OCI-LY3 (cell line): ENCODE measurements around the gene LITAF.
"Not testable (repeated sequence)": the region's sequence is repeated elsewhere in the genome, so short reads cannot be mapped to it uniquely, and the experiment has no call there.

ENCODE experiments used
- H2AFZ ChIP-seq: fragments of 200-600, 300-600 bp; shearing (Covaris generic); 2 replicates; pipeline ENCODE4 v1.6.0; 2014; ENCODE audit warnings: antibody characterized with exemption, low read depth, low read length
- H3K27ac ChIP-seq: fragments of 200-600, 300-600 bp; sonication (generic); 2 replicates; pipeline ENCODE4 v1.5.1; 2014; ENCODE audit warnings: mild to moderate bottlenecking, low read length, moderate library complexity, mixed read lengths
- H3K27me3 ChIP-seq: fragments of 200-600, 300-600 bp; sonication (generic); 2 replicates; pipeline ENCODE4 v1.6.1; 2014; ENCODE audit warnings: low read depth, low read length, mixed read lengths
- H3K36me3 ChIP-seq: fragments of 200-600, 300-600 bp; sonication (generic); replicated peaks from 2 replicates; pipeline ENCODE3; 2014; ENCODE audit warnings: low read depth, low read length, mixed read lengths
- H3K4me1 ChIP-seq: fragments of 300-600, 200-600 bp; sonication (generic); 2 replicates; pipeline ENCODE4 v1.6.1; 2014; ENCODE audit warnings: low read length, mixed read lengths
- H3K4me2 ChIP-seq: fragments of 200-600, 300-600 bp; sonication (generic); 2 replicates; pipeline ENCODE4 v1.6.1; 2014; ENCODE audit warnings: low read length, mixed read lengths
- H3K4me3 ChIP-seq: fragments of 300-600, 200-600 bp; sonication (generic); 2 replicates; pipeline ENCODE4 v1.5.1; 2014; ENCODE audit warnings: antibody characterized with exemption, mild to moderate bottlenecking, low read length, moderate library complexity
- H3K79me2 ChIP-seq: fragments of 300-600, 200-600 bp; shearing (Covaris generic); 2 replicates; pipeline ENCODE4 v1.6.1; 2014; ENCODE audit warnings: mild to moderate bottlenecking, low read length, mixed read lengths
- H3K9ac ChIP-seq: fragments of 300-600, 200-600 bp; shearing (Covaris generic); 2 replicates; pipeline ENCODE4 v1.6.0; 2014; ENCODE audit warnings: mild to moderate bottlenecking, low read length, moderate library complexity
- H3K9me3 ChIP-seq: fragments of 200-600, 300-600 bp; shearing (Covaris generic); 2 replicates; pipeline ENCODE4 v1.6.1; 2014; ENCODE audit warnings: low read length, mixed read lengths; ENCODE audit not compliant: insufficient read depth
- H4K20me1 ChIP-seq: fragments of 200-600, 300-600 bp; sonication (generic); 2 replicates; pipeline ENCODE4 v1.6.1; 2016; ENCODE audit warnings: low read length, mixed read lengths; ENCODE audit not compliant: insufficient read depth
- EZH2phosphoT487 ChIP-seq: fragments of 200-600 bp; shearing (Covaris generic); IDR thresholded peaks from 2 replicates; pipeline ENCODE4 v1.6.1; 2018; ENCODE audit warnings: antibody characterized with exemption, mixed run types, low read depth
- TF ChIP-seq, protein P1 (sequence below): fragments of 200-600, 300-600 bp; sonication (generic); IDR thresholded peaks from 2 replicates; pipeline ENCODE4 v1.5.1; 2014; ENCODE audit warnings: antibody characterized with exemption, low read length, low read depth

The LITAF gene

GRCh38 chr16:11597235-11598095 lies 10.7 kb upstream of the LITAF start:
- no peaks in the 10 kb centered on the region for H3K4me1 ChIP-seq
- H3K9ac ChIP-seq = no peak overlapping the region
- no peaks in the 10 kb centered on the region for H3K27me3 ChIP-seq
- H3K9me3 ChIP-seq = no peaks in the 10 kb centered on the region
- no peaks in the 10 kb centered on the region for H3K79me2 ChIP-seq
- no peaks in the 10 kb centered on the region for H4K20me1 ChIP-seq
- no peak overlapping the region for H3K4me2 ChIP-seq
- H3K4me3 ChIP-seq = no peak overlapping the region
- no peak overlapping the region for H2AFZ ChIP-seq
- no peaks in the 10 kb centered on the region for H3K36me3 ChIP-seq
- TF ChIP-seq, protein P1, sequence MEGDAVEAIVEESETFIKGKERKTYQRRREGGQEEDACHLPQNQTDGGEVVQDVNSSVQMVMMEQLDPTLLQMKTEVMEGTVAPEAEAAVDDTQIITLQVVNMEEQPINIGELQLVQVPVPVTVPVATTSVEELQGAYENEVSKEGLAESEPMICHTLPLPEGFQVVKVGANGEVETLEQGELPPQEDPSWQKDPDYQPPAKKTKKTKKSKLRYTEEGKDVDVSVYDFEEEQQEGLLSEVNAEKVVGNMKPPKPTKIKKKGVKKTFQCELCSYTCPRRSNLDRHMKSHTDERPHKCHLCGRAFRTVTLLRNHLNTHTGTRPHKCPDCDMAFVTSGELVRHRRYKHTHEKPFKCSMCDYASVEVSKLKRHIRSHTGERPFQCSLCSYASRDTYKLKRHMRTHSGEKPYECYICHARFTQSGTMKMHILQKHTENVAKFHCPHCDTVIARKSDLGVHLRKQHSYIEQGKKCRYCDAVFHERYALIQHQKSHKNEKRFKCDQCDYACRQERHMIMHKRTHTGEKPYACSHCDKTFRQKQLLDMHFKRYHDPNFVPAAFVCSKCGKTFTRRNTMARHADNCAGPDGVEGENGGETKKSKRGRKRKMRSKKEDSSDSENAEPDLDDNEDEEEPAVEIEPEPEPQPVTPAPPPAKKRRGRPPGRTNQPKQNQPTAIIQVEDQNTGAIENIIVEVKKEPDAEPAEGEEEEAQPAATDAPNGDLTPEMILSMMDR = no peak
- TF ChIP-seq EZH2phosphoT487 = no peak
- H3K27ac ChIP-seq = no peak overlapping the region

GRCh38 chr16:11596572-11597226 lies 10.0 kb upstream of the LITAF start:
- Histone ChIP-seq H3K9ac (no peak overlapping the region), H4K20me1 (no peaks in the 10 kb centered on the region), H3K79me2 (no peaks in the 10 kb centered on the region), H3K27ac (no peak overlapping the region), H3K4me3 (no peak overlapping the region), H3K27me3 (no peaks in the 10 kb centered on the region), H3K4me1 (no peaks in the 10 kb centered on the region), H3K9me3 (no peaks in the 10 kb centered on the region), H3K4me2 (no peak overlapping the region), H3K36me3 (no peaks in the 10 kb centered on the region), H2AFZ (no peak overlapping the region)
- TF ChIP-seq, protein P1 = no peak
- TF ChIP-seq EZH2phosphoT487 = no peak

DNA sequence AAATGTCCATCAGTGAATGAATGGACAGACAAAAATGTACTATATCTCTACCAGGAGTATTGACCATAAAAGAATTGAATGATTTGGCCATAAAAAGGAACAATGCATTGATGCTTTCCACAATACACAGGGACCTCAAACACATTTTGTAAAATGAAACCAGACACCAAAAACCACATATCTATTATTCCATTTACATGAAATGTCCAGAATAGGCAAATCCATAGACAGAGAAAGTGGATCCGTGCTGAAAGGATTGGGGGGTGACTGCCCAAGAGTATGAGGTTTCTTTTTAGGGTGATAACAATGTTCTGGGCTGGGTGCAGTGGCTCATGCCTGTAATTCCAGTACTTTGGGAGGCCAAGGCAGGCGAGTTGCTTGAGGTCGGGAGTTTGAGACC lies 6.9 kb upstream of the LITAF start:
- H3K4me2 ChIP-seq = no peak overlapping the region
- no peak for TF ChIP-seq EZH2phosphoT487
- TF ChIP-seq, protein P1 = no peak
- no peak overlapping the region for H3K27ac ChIP-seq
- no peak overlapping the region for H2AFZ ChIP-seq
- H3K9me3 ChIP-seq = no peaks in the 10 kb centered on the region
- no peaks in the 10 kb centered on the region for H3K36me3 ChIP-seq
- H3K27me3 ChIP-seq = 0 out of 2 replicates have a peak, but pooled peaks cover 2% of the 10 kb centered on the region
- no peak overlapping the region for H3K9ac ChIP-seq
- H3K79me2 ChIP-seq = no peaks in the 10 kb centered on the region
- H4K20me1 ChIP-seq = no peaks in the 10 kb centered on the region
- H3K4me1 ChIP-seq = no peaks in the 10 kb centered on the region
- H3K4me3 ChIP-seq = no peak overlapping the region

DNA sequence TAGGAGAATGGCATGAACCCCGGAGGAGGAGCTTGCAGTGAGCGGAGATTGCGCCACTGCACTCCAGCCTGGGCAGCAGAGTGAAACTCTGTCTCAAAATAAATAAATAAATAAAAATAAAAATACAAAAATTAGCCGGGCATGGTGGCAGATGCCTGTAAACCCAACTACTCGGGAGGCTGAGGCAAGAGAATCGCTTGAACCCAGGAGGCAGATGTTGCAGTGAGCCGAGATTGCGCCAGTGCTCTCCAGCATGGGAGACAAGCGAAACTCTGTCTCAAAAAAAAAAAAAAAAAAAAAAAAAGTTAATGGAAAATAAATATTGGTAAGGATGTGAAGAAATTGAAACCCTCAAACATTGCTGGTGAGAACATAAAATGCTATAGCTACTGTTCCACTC lies 6.4 kb upstream of the LITAF start:
- not testable (repeated sequence) for H2AFZ ChIP-seq, H3K4me1 ChIP-seq

DNA sequence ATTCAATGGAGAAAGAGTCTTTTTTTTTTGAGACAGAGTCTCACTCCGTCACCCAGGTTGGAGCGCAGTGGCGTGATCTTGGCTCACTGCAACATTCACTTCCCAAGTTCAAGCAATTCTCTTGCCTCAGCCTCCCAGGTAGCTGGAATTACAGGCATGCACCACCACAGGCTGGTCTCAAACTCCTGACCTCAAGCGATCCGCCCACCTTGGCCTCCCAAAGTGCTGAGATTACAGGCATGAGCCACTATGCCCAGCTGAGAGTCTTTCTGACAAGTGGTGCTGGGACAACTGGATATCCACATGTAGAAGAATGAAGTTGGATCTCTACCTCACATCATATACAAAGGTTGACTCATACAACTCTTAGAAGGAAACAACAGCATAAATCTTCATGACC lies 4.9 kb upstream of the LITAF start:
- not testable (repeated sequence) for H3K4me3 ChIP-seq, H2AFZ ChIP-seq, H3K9me3 ChIP-seq, H3K27ac ChIP-seq, H3K27me3 ChIP-seq, H3K4me2 ChIP-seq, H4K20me1 ChIP-seq, H3K79me2 ChIP-seq, H3K4me1 ChIP-seq, H3K36me3 ChIP-seq, H3K9ac ChIP-seq

More for the DNA sequence above, 6.4 kb upstream of the LITAF start:
- not testable (repeated sequence) for H3K36me3 ChIP-seq, H3K27me3 ChIP-seq, H3K27ac ChIP-seq, H3K9ac ChIP-seq, H3K79me2 ChIP-seq, H3K4me2 ChIP-seq, H4K20me1 ChIP-seq, H3K9me3 ChIP-seq, H3K4me3 ChIP-seq
